Natural killer cell (primary cell): ENCODE results near the gene DEFB131B. TPM values are rescaled to one million over a fixed set of nuclear protein-coding genes. Genes with fewer than 3 reads are reported as not detected.
"Not testable (repeated sequence)": the region's sequence is repeated elsewhere in the genome, so short reads cannot be mapped to it uniquely, and the experiment has no call there.

Source experiments
- ATAC-seq, 3 donors: fragments of 150-1000 bp in 2 of 3; fragments of 200-7000 bp in 1 of 3; cut with Tn5 transposase; 1 replicate in 1 of 3; 2 replicates in 2 of 3; pipeline ENCODE4 v1.10.0; 2021; ENCODE audit warnings: mild to moderate bottlenecking in 2 of 3, moderate library complexity in 2 of 3
- DNase-seq, 2 donors: peaks; one replicate each; pipeline versions ENCODE4 v3.0.0 to v3.0.0-alpha.2; 2013 to 2021; ENCODE audit warnings: mixed read lengths in 1 of 2
- H3K27ac ChIP-seq: one replicate; pipeline ENCODE4 v1.5.1; 2013; ENCODE audit warnings: mild to moderate bottlenecking, low read length
- H3K27me3 ChIP-seq: one replicate; pipeline ENCODE4 v1.6.1; 2013; ENCODE audit warnings: low read length; ENCODE audit not compliant: control insufficient read depth, insufficient read depth
- H3K36me3 ChIP-seq: one replicate; pipeline ENCODE4 v1.6.1; 2013; ENCODE audit warnings: low read length; ENCODE audit not compliant: control insufficient read depth, insufficient read depth
- H3K4me1 ChIP-seq: one replicate; pipeline ENCODE4 v1.6.1; 2013; ENCODE audit warnings: low read length; ENCODE audit not compliant: control insufficient read depth, insufficient read depth
- H3K4me3 ChIP-seq: one replicate; pipeline ENCODE4 v1.5.1; 2013; ENCODE audit warnings: low read length
- H3K9me3 ChIP-seq: one replicate; pipeline ENCODE4 v1.6.1; 2013; ENCODE audit warnings: low read length; ENCODE audit not compliant: control insufficient read depth, insufficient read depth
- H3K27ac Mint-ChIP-seq, 2 donors: one replicate each; pipeline ENCODE4 v1.8.0; 2022; ENCODE audit warnings: mild to moderate bottlenecking in 2 of 2, mixed read lengths in 2 of 2, moderate library complexity in 1 of 2
- H3K27me3 Mint-ChIP-seq, 2 donors: one replicate each; pipeline ENCODE4 v1.8.0; 2022; ENCODE audit warnings: low read depth in 2 of 2, mixed read lengths in 2 of 2
- H3K36me3 Mint-ChIP-seq: one replicate; pipeline ENCODE4 v1.8.0; 2022; ENCODE audit warnings: mixed read lengths
- H3K4me1 Mint-ChIP-seq, 2 donors: one replicate each; pipeline ENCODE4 v1.8.0; 2022; ENCODE audit warnings: mixed read lengths in 2 of 2
- H3K4me3 Mint-ChIP-seq: one replicate; pipeline ENCODE4 v1.8.0; 2022; ENCODE audit warnings: mild to moderate bottlenecking, moderate library complexity, mixed read lengths
- H3K9me3 Mint-ChIP-seq, 2 donors: one replicate each; pipeline ENCODE4 v1.8.0; 2022; ENCODE audit warnings: mixed read lengths in 2 of 2
- WGBS: methylation state at CpG from one replicate; pipeline ENCODE4 v1.1.7; 2013; ENCODE audit warnings: missing lambda C conversion rate; ENCODE audit not compliant: insufficient coverage; 5-methylcytosine and 5-hydroxymethylcytosine counted together
- intact Hi-C: fragments of 100-400 bp; cut with micrococcal nuclease; formaldehyde crosslinking; loops from one replicate; pipeline ENCODE4 v1.14.2; 2022
- total RNA-seq, 4 donors: library from RNA; stranded (reverse); fragments of 120-200 nt in 1 of 4; gene quantifications; one replicate each; pipeline versions ENCODE4 v1.2.3 to v1.2.4, GENCODE V29; 2013 to 2022

Gene DEFB131B, protein sequence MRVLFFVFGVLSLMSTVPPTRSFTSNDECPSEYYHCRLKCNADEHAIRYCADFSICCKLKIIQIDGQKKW
- not detected for total RNA-seq
- not detected for total RNA-seq (2013)

DNA sequence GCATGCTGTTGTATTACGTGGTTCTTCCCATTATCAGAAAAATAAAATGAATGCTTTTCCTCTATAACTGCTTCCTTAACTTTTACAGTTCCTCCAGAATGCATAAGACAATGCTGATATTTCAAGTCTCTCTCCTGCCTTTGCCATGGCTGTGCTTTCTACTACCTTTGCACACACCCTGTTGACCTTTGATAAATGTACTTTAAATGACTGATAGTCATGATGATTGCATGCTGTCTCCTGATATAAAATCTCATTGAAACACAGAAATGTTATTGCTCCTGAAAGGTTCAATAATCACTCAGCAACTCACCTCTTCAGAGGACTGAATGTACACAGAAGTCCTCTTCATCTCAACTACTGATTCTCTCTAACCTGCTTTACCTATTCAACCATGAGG lies at the start of gene DEFB131B:
Gene DEFB131B (plus strand): TSS at position 395 of the 400 bp plus-strand sequence. CDS start 0 bp downstream, at position 395.
- 100% methylated on average over 1 of the region's 1 CpG for WGBS
- H3K4me3 Mint-ChIP-seq, result not testable (repeated sequence)

DNA sequence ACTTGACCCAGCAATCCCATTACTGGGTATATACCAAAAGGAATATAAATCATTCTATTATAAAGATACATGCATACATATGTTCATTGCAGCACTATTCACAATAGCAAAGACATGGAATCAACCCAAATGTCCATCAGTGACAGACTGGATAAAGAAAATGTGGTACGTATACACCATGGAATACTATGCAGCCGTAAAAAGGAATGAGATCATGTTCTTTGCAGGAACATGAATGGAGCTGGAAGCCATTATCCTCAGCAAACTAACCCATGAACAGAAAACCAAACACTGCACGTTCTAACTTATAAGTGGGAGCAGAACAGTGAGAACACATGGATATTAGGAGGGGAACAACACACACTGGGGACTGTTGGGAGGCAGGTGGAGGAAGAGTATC lies 49.0 kb upstream of the DEFB131B start:
- H3K27ac Mint-ChIP-seq, H3K4me3 ChIP-seq, H3K4me1 Mint-ChIP-seq, H3K9me3 ChIP-seq, H3K9me3 Mint-ChIP-seq, H3K4me3 Mint-ChIP-seq, H3K27me3 ChIP-seq, H3K36me3 Mint-ChIP-seq, H3K4me1 ChIP-seq, ATAC-seq, DNase-seq, intact Hi-C loops, H3K27me3 Mint-ChIP-seq, H3K27ac ChIP-seq, H3K36me3 ChIP-seq: not testable (repeated sequence)
- 94% methylated on average over 3 of the region's 3 CpGs for WGBS

More for the DNA sequence above, at the start of gene DEFB131B:
- H3K9me3 ChIP-seq, H3K36me3 ChIP-seq, H3K27ac Mint-ChIP-seq, DNase-seq, H3K4me3 ChIP-seq, H3K27me3 Mint-ChIP-seq, H3K4me1 Mint-ChIP-seq, intact Hi-C loops, H3K9me3 Mint-ChIP-seq, H3K36me3 Mint-ChIP-seq, ATAC-seq, H3K27ac ChIP-seq, H3K27me3 ChIP-seq, H3K4me1 ChIP-seq: not testable (repeated sequence)

DNA sequence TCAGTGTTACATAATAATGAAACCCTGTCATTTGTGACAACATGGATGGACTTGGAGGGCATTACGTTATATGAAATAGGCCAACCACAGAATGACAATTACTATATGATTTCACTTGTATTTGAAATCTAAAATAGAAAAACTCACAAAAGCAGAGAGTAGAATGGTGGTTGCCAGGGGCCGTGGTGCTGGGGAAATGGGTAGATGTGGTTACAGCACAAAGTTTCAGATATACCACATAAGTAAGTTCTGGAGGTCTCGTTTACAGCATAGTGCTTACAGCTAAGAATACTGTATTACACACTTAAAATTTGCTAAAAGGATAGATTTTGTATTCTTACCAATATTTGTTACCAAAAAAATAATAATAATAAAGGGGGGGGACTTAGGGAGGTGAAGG lies 48.6 kb upstream of the DEFB131B start:
- H3K9me3 Mint-ChIP-seq, H3K27me3 Mint-ChIP-seq, ATAC-seq, intact Hi-C loops, H3K36me3 Mint-ChIP-seq, H3K27ac ChIP-seq, H3K27me3 ChIP-seq, H3K36me3 ChIP-seq, H3K27ac Mint-ChIP-seq, H3K9me3 ChIP-seq, H3K4me3 ChIP-seq, DNase-seq, H3K4me1 ChIP-seq, H3K4me1 Mint-ChIP-seq, H3K4me3 Mint-ChIP-seq: not testable (repeated sequence)
- 0% methylated on average over 1 of the region's 3 CpGs for WGBS

DNA sequence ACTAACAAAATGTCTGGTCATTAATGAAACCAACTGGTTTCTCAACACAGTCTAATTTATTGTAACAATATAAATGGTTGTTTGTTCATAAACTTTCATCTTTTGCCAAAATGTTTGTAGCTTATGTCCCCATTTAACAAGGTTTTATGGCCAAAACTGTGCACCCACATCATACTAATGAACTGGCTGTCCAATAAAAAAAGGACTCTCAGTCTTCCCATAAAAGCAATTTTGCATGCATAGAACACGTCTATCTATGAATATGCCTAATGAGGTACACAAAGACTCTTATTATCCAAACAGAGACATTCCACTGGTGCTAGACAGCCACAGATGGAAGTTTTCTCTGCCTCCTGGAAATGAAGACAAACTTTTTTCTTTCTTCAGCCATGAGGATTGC lies 45.4 kb upstream of the DEFB131B start, which contains the start of gene DEFB108B:
Gene DEFB108B (plus strand): TSS at position 390 of the 400 bp plus-strand sequence. CDS start 0 bp downstream, at position 390.
- H3K9me3 ChIP-seq, intact Hi-C loops, H3K27me3 ChIP-seq, H3K27ac ChIP-seq, DNase-seq, H3K36me3 Mint-ChIP-seq, H3K9me3 Mint-ChIP-seq, H3K27me3 Mint-ChIP-seq, H3K4me1 Mint-ChIP-seq, H3K4me3 ChIP-seq, H3K4me1 ChIP-seq, H3K36me3 ChIP-seq, H3K27ac Mint-ChIP-seq, ATAC-seq, H3K4me3 Mint-ChIP-seq: not testable (repeated sequence)
- WGBS, result 86% methylated on average over 1 of the region's 1 CpG

DNA sequence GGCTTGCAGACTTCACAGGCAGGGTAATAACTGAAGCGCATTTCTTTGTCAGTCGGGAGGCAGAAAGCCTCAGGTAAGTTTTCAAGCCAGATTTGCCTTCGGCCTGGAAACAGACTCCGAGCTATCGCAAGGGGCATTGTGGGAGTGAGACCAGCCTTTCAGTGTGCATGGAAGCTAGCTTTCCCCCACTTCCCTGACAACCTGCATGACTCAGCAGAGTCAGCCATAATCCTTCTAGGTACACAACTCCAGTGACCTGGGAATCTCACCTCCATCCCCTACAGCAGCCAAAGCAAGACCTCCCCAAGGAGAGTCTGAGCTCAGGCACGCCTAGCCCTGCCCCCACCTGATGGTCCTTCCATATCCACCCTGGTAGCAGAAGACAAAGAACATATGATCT lies 35.5 kb upstream of the DEFB131B start:
- H3K9me3 ChIP-seq, H3K36me3 ChIP-seq, H3K4me3 Mint-ChIP-seq, H3K9me3 Mint-ChIP-seq, H3K36me3 Mint-ChIP-seq, DNase-seq, H3K27me3 ChIP-seq, H3K4me1 Mint-ChIP-seq, H3K4me3 ChIP-seq, intact Hi-C loops, H3K27ac Mint-ChIP-seq, H3K4me1 ChIP-seq, ATAC-seq, H3K27ac ChIP-seq: not testable (repeated sequence)
- 89% methylated on average over 6 of the region's 6 CpGs for WGBS
- H3K27me3 Mint-ChIP-seq, result peaks cover 4 to 19% of the 10 kb centered on the region in 2 donors

DNA sequence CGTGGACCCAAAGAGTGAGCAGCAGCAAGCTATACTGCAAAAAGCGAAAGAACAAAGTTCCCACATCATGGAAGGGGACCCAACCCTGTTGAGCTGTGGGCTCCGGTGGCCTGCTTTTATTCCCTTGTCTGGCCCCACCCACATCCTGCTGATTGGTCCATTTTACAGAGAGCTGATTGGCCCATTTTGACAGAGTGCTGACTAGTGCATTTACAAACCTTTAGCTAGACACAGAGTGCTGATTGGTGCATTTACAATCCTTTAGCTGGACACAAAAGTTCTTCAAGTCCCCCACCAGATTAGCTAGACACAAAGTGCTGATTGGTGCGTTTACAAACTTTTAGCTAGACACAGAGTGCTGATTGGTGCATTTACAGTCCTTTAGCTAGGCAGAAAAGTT lies 34.9 kb upstream of the DEFB131B start:
- H3K27me3 ChIP-seq, H3K4me1 ChIP-seq, ATAC-seq, H3K9me3 Mint-ChIP-seq, H3K36me3 ChIP-seq, intact Hi-C loops, DNase-seq, H3K27ac Mint-ChIP-seq, H3K4me1 Mint-ChIP-seq, H3K36me3 Mint-ChIP-seq, H3K9me3 ChIP-seq, H3K4me3 ChIP-seq, H3K4me3 Mint-ChIP-seq, H3K27ac ChIP-seq: not testable (repeated sequence)
- H3K27me3 Mint-ChIP-seq, result peaks cover 5 to 26% of the 10 kb centered on the region in 2 donors
- 97% methylated on average over 4 of the region's 4 CpGs for WGBS
